ENCODE measurements around the gene MCTP1.

Gene MCTP1

GRCh38 chr5:94689908-94690307 is 595.0 kb downstream of the MCTP1 start:
- Histone ChIP-seq H3K9ac (ENCODE audit: low read depth, low read length) (no peak overlapping the region), H3K4me1 (ENCODE audit: control insufficient read depth, insufficient read depth, low read length) (peaks cover 18% of the 10 kb centered on the region), H3K9me3 (replicated peaks; ENCODE audit: low read length) (no peaks in the 10 kb centered on the region), H3K4me3 (ENCODE audit: low read length) (no peak overlapping the region), H3K36me3 (ENCODE audit: insufficient read depth, low read length) (peaks cover 9% of the 10 kb centered on the region), H3K27me3 (ENCODE audit: control insufficient read depth, insufficient read depth, low read length) (no peaks in the 10 kb centered on the region), H3K4me2 (ENCODE audit: low read length) (no peak overlapping the region)

DNA sequence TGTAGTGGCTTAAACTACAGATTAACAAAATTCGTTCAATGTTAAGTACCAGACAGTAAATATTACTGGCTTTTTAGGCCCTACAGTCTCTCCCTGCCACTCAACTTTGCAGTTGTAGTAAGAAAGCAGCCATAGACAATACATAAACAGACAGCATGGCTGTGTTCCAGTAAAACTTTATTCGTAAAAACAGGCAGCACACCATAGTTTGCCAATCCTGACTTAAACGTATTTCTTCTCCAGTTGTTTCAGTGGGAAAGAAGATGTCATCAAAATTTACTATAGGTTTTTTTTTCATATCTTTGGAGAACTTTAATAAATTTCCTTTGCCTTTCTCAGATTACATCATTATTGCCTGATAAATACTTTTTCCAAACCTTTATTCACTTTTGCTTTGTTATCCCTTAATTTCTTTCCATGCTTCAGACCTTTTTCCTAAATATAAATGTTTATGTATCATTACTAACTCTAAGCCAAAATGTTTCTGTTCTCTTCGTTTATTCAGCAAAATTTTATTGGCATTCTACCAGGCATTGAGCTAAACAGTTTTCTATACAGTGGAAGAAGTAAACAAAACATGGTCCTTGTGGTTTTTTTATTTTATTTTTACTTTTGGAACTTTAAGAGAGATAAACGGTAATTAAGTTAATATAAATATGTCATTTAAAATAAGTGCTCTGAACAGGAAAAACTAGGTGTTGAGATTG is 601.9 kb downstream of the MCTP1 start:
- no peaks in the 10 kb centered on the region for H3K4me1 ChIP-seq (ENCODE audit: control insufficient read depth, insufficient read depth, low read length)
- H3K27me3 ChIP-seq (ENCODE audit: control insufficient read depth, insufficient read depth, low read length), result no peaks in the 10 kb centered on the region
- no peaks in the 10 kb centered on the region for H3K9me3 ChIP-seq (replicated peaks; ENCODE audit: low read length)
- H3K4me3 ChIP-seq (ENCODE audit: low read length), result no peak overlapping the region
- H3K9ac ChIP-seq (ENCODE audit: low read depth, low read length), result no peak overlapping the region
- no peak overlapping the region for H3K4me2 ChIP-seq (ENCODE audit: low read length)
- no peaks in the 10 kb centered on the region for H3K36me3 ChIP-seq (ENCODE audit: insufficient read depth, low read length)

GRCh38 chr5:94675965-94676618 is 608.8 kb downstream of the MCTP1 start:
- Histone ChIP-seq H3K36me3 (ENCODE audit: insufficient read depth, low read length) (peaks cover 4% of the 10 kb centered on the region), H3K9ac (ENCODE audit: low read depth, low read length) (no peak overlapping the region)

DNA sequence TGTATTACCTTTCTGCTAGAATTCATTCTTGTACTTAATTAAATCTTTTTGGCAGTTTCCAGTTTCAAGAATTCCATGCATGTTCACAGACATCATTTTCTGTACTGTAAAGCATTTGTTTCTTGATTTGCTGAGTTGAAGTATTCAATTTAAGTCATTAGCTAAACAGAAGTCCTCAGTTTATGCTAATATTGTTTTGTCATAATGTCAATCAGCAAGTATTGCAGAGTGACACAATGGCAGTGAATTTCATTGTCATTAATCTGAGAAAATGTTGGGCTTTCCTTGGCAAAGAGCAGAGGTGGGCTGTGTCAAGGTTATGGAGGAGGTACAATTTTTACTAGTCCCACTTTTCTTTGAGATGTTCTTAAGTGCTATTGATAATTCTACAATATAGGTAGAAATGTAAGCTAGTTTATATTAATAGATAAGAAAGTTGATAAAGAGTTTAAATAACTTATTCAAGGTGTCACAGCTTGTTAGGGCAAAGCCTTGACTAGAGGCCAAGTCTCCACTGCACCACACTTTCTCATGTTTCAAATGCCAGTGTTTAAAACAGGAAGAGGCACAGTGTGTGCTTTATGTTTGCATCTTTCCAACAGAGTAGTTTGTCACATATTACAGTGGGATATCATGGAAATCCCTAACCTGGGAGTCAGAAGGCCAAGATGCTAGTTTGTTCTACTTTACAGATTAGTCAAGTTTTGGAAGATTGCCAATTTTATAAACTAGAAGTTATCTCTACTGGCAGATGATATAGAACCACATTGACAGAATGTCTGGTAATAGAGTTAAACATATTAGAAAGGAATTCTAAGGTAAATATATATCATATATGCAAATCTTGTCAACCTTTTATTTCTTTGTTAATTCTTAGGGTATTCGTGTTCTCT is 610.2 kb downstream of the MCTP1 start:
- H3K27me3 ChIP-seq (ENCODE audit: control insufficient read depth, insufficient read depth, low read length), result no peaks in the 10 kb centered on the region
- peaks cover 7% of the 10 kb centered on the region for H3K36me3 ChIP-seq (ENCODE audit: insufficient read depth, low read length)
- H3K4me1 ChIP-seq (ENCODE audit: control insufficient read depth, insufficient read depth, low read length), result no peaks in the 10 kb centered on the region
- H3K4me3 ChIP-seq (ENCODE audit: low read length), result no peak overlapping the region
- no peak overlapping the region for H3K4me2 ChIP-seq (ENCODE audit: low read length)
- H3K9me3 ChIP-seq (replicated peaks; ENCODE audit: low read length), result no peaks in the 10 kb centered on the region
- H3K9ac ChIP-seq (ENCODE audit: low read depth, low read length), result no peak overlapping the region

More at GRCh38 chr5:94675965-94676618, 608.8 kb downstream of the MCTP1 start:
- Histone ChIP-seq H3K4me2 (ENCODE audit: low read length) (no peak overlapping the region), H3K9me3 (replicated peaks; ENCODE audit: low read length) (no peaks in the 10 kb centered on the region), H3K4me1 (ENCODE audit: control insufficient read depth, insufficient read depth, low read length) (no peaks in the 10 kb centered on the region), H3K4me3 (ENCODE audit: low read length) (no peak overlapping the region), H3K27me3 (ENCODE audit: control insufficient read depth, insufficient read depth, low read length) (no peaks in the 10 kb centered on the region)

DNA sequence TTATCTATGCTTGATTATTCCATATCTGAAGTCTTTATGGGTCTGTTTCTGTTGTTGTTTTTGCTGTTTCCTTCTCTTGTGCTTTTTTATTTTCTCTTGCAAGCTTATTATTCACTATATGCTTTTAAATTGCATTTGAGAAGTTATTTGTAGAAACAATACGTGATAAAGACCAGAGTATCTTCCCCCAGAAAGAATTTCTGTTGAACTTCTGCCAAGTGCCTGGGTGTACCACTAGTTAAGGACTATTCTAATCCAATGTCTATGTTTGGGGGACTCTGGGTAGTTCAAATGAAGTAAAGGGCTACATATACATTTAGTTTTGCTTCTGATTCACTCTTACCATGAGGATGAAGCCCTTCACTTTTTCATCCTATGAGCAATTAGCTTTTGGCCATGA is 612.1 kb downstream of the MCTP1 start:
- no peaks in the 10 kb centered on the region for H3K4me1 ChIP-seq (ENCODE audit: control insufficient read depth, insufficient read depth, low read length)
- no peak overlapping the region for H3K4me3 ChIP-seq (ENCODE audit: low read length)
- peaks cover 7% of the 10 kb centered on the region for H3K36me3 ChIP-seq (ENCODE audit: insufficient read depth, low read length)
- H3K9ac ChIP-seq (ENCODE audit: low read depth, low read length), result no peak overlapping the region
- no peaks in the 10 kb centered on the region for H3K9me3 ChIP-seq (replicated peaks; ENCODE audit: low read length)
- H3K27me3 ChIP-seq (ENCODE audit: control insufficient read depth, insufficient read depth, low read length), result no peaks in the 10 kb centered on the region
- H3K4me2 ChIP-seq (ENCODE audit: low read length), result no peak overlapping the region

GRCh38 chr5:94670726-94671125 is 614.2 kb downstream of the MCTP1 start:
- peaks cover 3% of the 10 kb centered on the region for H3K36me3 ChIP-seq (ENCODE audit: insufficient read depth, low read length)
- no peaks in the 10 kb centered on the region for H3K4me1 ChIP-seq (ENCODE audit: control insufficient read depth, insufficient read depth, low read length)
- H3K4me3 ChIP-seq (ENCODE audit: low read length), result no peak overlapping the region
- H3K9ac ChIP-seq (ENCODE audit: low read depth, low read length), result no peak overlapping the region
- no peak overlapping the region for H3K4me2 ChIP-seq (ENCODE audit: low read length)
- no peaks in the 10 kb centered on the region for H3K27me3 ChIP-seq (ENCODE audit: control insufficient read depth, insufficient read depth, low read length)
- H3K9me3 ChIP-seq (replicated peaks; ENCODE audit: low read length), result no peaks in the 10 kb centered on the region

DNA sequence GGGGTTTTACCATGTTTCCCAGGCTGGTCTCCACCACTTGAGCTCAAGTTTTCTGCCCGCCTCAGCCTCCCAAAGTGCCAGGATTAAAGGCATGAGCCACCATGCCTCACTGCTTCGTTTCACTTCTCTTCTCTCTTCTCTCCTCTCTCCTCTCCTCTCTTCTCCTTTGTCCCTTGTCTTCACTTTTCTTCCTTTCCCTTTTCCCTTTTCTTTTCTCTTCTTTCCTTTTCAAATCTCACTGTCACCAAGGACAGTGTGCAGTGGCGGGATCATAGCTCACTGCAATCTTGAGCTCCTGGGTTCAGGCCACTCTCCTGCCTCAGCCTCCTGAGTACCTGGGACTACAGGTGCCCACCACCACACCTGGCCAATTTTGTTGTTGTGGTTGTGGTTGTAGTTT is 617.0 kb downstream of the MCTP1 start:
- no peaks in the 10 kb centered on the region for H3K9me3 ChIP-seq (replicated peaks; ENCODE audit: low read length)
- no peaks in the 10 kb centered on the region for H3K4me1 ChIP-seq (ENCODE audit: control insufficient read depth, insufficient read depth, low read length)
- H3K4me2 ChIP-seq (ENCODE audit: low read length), result no peak overlapping the region
- no peaks in the 10 kb centered on the region for H3K27me3 ChIP-seq (ENCODE audit: control insufficient read depth, insufficient read depth, low read length)
- no peak overlapping the region for H3K9ac ChIP-seq (ENCODE audit: low read depth, low read length)
- no peak overlapping the region for H3K4me3 ChIP-seq (ENCODE audit: low read length)
- peaks cover 3% of the 10 kb centered on the region for H3K36me3 ChIP-seq (ENCODE audit: insufficient read depth, low read length)

DNA sequence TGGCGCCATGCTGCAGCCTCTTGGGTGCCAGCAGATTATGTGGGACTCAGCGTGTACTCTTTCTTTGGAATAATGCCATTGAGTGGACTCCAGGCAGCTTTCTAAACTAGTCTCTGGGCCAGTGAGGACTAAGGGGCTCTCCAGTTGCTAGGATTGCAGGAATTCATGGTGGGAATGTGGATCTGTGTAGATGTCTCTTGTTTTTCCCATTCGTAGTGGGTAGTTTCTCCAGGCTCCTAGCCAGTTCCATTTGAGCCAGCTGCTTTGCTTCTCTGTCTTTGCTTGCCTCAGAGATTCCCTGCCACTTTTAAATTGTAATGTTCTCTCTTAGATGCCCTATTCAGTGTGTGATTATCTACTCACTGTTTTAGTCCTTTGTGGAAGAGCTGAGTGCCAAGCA is 623.8 kb downstream of the MCTP1 start:
- no peak overlapping the region for H3K9ac ChIP-seq (ENCODE audit: low read depth, low read length)
- H3K4me2 ChIP-seq (ENCODE audit: low read length), result no peak overlapping the region
- no peak overlapping the region for H3K4me3 ChIP-seq (ENCODE audit: low read length)

GRCh38 chr5:94660506-94660905 is 624.4 kb downstream of the MCTP1 start:
- H3K36me3 ChIP-seq (ENCODE audit: insufficient read depth, low read length), result peaks cover 5% of the 10 kb centered on the region
- no peaks in the 10 kb centered on the region for H3K4me1 ChIP-seq (ENCODE audit: control insufficient read depth, insufficient read depth, low read length)
- no peaks in the 10 kb centered on the region for H3K9me3 ChIP-seq (replicated peaks; ENCODE audit: low read length)
- no peak overlapping the region for H3K4me3 ChIP-seq (ENCODE audit: low read length)
- H3K9ac ChIP-seq (ENCODE audit: low read depth, low read length), result no peak overlapping the region
- H3K27me3 ChIP-seq (ENCODE audit: control insufficient read depth, insufficient read depth, low read length), result no peaks in the 10 kb centered on the region
- H3K4me2 ChIP-seq (ENCODE audit: low read length), result no peak overlapping the region

More for the DNA sequence above, 623.8 kb downstream of the MCTP1 start:
- Histone ChIP-seq H3K4me1 (ENCODE audit: control insufficient read depth, insufficient read depth, low read length) (no peaks in the 10 kb centered on the region), H3K9me3 (replicated peaks; ENCODE audit: low read length) (no peaks in the 10 kb centered on the region), H3K36me3 (ENCODE audit: insufficient read depth, low read length) (peaks cover 5% of the 10 kb centered on the region), H3K27me3 (ENCODE audit: control insufficient read depth, insufficient read depth, low read length) (no peaks in the 10 kb centered on the region)

GRCh38 chr5:94658272-94658671 is 626.6 kb downstream of the MCTP1 start:
- Histone ChIP-seq H3K27me3 (ENCODE audit: control insufficient read depth, insufficient read depth, low read length) (no peaks in the 10 kb centered on the region), H3K9ac (ENCODE audit: low read depth, low read length) (no peak overlapping the region), H3K36me3 (ENCODE audit: insufficient read depth, low read length) (peaks cover 5% of the 10 kb centered on the region), H3K4me1 (ENCODE audit: control insufficient read depth, insufficient read depth, low read length) (no peaks in the 10 kb centered on the region), H3K4me3 (ENCODE audit: low read length) (no peak overlapping the region), H3K4me2 (ENCODE audit: low read length) (no peak overlapping the region), H3K9me3 (replicated peaks; ENCODE audit: low read length) (peaks cover 4% of the 10 kb centered on the region)
